Panc1 (cell line): ENCODE data around the gene CAMK2B.

Experiments used
- POLR2AphosphoS5 ChIP-seq: IDR thresholded peaks from 2 replicates; pipeline ENCODE4 v1.6.1; 2012; ENCODE audit warnings: mild to moderate bottlenecking, low read depth, low read length, moderate library complexity
- TCF7L2 ChIP-seq: IDR thresholded peaks from 2 replicates; pipeline ENCODE4 v1.6.1; 2011; ENCODE audit warnings: mild to moderate bottlenecking, low read depth, low read length, inconsistent platforms
- TF ChIP-seq, protein P1 (sequence below): fragments of 450-650 bp; IDR thresholded peaks from 2 replicates; pipeline ENCODE4 v1.5.1; 2017; ENCODE audit warnings: mild to moderate bottlenecking
- TF ChIP-seq, protein P2 (sequence below), 2 experiments: IDR thresholded peaks; 2 replicates each; pipeline ENCODE4 v1.6.1; 2011 to 2012; ENCODE audit warnings: low read depth in 2 of 2, control low read depth in 1 of 2, low read length in 1 of 2, mild to moderate bottlenecking in 1 of 2, moderate library complexity in 1 of 2; ENCODE audit not compliant: insufficient read depth in 1 of 2

DNA sequence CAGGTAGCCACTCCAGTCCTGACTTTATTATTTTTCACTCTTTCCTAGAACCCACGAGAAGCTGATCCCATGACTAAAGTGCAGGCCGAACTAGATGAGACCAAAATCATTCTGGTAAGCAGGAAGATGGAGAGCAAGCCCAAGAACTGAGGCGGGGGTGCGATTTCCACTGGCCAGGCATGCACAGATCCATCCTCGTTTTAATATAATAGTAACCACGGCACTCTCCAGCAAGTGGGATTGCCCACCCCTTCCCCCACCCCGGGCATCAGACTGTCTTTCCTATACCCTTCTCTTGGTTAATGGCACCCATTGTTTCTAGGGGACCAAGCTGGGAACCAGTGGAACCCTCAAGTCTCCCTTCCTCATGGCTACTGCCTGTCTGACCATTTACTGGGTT is 117.3 kb downstream of the CAMK2B start:
- TF ChIP-seq, protein P1, sequence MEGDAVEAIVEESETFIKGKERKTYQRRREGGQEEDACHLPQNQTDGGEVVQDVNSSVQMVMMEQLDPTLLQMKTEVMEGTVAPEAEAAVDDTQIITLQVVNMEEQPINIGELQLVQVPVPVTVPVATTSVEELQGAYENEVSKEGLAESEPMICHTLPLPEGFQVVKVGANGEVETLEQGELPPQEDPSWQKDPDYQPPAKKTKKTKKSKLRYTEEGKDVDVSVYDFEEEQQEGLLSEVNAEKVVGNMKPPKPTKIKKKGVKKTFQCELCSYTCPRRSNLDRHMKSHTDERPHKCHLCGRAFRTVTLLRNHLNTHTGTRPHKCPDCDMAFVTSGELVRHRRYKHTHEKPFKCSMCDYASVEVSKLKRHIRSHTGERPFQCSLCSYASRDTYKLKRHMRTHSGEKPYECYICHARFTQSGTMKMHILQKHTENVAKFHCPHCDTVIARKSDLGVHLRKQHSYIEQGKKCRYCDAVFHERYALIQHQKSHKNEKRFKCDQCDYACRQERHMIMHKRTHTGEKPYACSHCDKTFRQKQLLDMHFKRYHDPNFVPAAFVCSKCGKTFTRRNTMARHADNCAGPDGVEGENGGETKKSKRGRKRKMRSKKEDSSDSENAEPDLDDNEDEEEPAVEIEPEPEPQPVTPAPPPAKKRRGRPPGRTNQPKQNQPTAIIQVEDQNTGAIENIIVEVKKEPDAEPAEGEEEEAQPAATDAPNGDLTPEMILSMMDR, result no peak
- TF ChIP-seq POLR2AphosphoS5 (no peak), TCF7L2 (no peak)
- TF ChIP-seq, protein P2, sequence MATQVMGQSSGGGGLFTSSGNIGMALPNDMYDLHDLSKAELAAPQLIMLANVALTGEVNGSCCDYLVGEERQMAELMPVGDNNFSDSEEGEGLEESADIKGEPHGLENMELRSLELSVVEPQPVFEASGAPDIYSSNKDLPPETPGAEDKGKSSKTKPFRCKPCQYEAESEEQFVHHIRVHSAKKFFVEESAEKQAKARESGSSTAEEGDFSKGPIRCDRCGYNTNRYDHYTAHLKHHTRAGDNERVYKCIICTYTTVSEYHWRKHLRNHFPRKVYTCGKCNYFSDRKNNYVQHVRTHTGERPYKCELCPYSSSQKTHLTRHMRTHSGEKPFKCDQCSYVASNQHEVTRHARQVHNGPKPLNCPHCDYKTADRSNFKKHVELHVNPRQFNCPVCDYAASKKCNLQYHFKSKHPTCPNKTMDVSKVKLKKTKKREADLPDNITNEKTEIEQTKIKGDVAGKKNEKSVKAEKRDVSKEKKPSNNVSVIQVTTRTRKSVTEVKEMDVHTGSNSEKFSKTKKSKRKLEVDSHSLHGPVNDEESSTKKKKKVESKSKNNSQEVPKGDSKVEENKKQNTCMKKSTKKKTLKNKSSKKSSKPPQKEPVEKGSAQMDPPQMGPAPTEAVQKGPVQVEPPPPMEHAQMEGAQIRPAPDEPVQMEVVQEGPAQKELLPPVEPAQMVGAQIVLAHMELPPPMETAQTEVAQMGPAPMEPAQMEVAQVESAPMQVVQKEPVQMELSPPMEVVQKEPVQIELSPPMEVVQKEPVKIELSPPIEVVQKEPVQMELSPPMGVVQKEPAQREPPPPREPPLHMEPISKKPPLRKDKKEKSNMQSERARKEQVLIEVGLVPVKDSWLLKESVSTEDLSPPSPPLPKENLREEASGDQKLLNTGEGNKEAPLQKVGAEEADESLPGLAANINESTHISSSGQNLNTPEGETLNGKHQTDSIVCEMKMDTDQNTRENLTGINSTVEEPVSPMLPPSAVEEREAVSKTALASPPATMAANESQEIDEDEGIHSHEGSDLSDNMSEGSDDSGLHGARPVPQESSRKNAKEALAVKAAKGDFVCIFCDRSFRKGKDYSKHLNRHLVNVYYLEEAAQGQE (IDR thresholded peaks at IDR 0.05; ENCODE audit: insufficient read depth in 1 of 2, low read depth in 2 of 2, low read length in 1 of 2), result no peak
